Subcutaneous abdominal adipose tissue (tissue), 5 donors: ENCODE results near the gene NOC4L.
"Not testable (repeated sequence)": the region's sequence is repeated elsewhere in the genome, so short reads cannot be mapped to it uniquely, and the experiment has no call there.

Source experiments
- H3K27ac ChIP-seq: one replicate; pipeline ENCODE4 v1.7.0; 2013; ENCODE audit warnings: low read depth, mild to moderate bottlenecking, inconsistent platforms, low read length, moderate library complexity
- H3K27me3 ChIP-seq, 5 donors: one replicate each; pipeline ENCODE4 v1.7.0; 2013; ENCODE audit warnings: low read length in 5 of 5, inconsistent platforms in 1 of 5; ENCODE audit not compliant: control insufficient read depth in 5 of 5, insufficient read depth in 4 of 5
- H3K36me3 ChIP-seq, 5 donors: one replicate each; pipeline ENCODE4 v1.7.0; 2013; ENCODE audit warnings: low read length in 5 of 5; ENCODE audit not compliant: control insufficient read depth in 5 of 5, insufficient read depth in 5 of 5
- H3K4me1 ChIP-seq, 5 donors: one replicate each; pipeline ENCODE4 v1.7.0; 2013; ENCODE audit warnings: low read length in 5 of 5, mild to moderate bottlenecking in 3 of 5, moderate library complexity in 1 of 5; ENCODE audit not compliant: control insufficient read depth in 5 of 5, insufficient read depth in 5 of 5
- H3K4me3 ChIP-seq, 5 donors: one replicate each; pipeline ENCODE4 v1.7.0; 2013; ENCODE audit warnings: low read length in 5 of 5, low read depth in 1 of 5
- H3K9ac ChIP-seq, 5 donors: one replicate each; pipeline ENCODE4 v1.7.0; 2013; ENCODE audit warnings: low read length in 5 of 5, mild to moderate bottlenecking in 4 of 5, moderate library complexity in 3 of 5
- H3K9me3 ChIP-seq, 5 donors: one replicate each; pipeline ENCODE4 v1.7.0; 2013; ENCODE audit warnings: low read length in 5 of 5; ENCODE audit not compliant: control insufficient read depth in 5 of 5
- donor health status: healthy.
- donor health status: healthy.
- donor health status: healthy.
- donor health status: healthy.
- donor health status: healthy.

NOC4L gene

GRCh38 chr12:132188451-132188901, 44.2 kb downstream of the NOC4L start:
- H3K27me3 ChIP-seq, result peaks cover 0 to 3% (median 0%) of the 10 kb centered on the region in 5 donors
- H3K27ac ChIP-seq, result no peak overlapping the region
- H3K9ac ChIP-seq, result no peak overlapping the region
- peaks cover 0 to 43% (median 23%) of the 10 kb centered on the region in 5 donors for H3K9me3 ChIP-seq
- peaks cover 0 to 33% (median 19%) of the 10 kb centered on the region in 5 donors for H3K4me1 ChIP-seq
- H3K36me3 ChIP-seq, result no peaks in the 10 kb centered on the region
- H3K4me3 ChIP-seq, result peak overlapping the region in 1 of 5 donors; percentile 78

- H3K4me3 ChIP-seq, result peak overlapping the region; percentile 55 to 78 (median 71)
- H3K9me3 ChIP-seq, result peaks cover 3 to 46% (median 28%) of the 10 kb centered on the region in 5 donors
- H3K9ac ChIP-seq, result peak overlapping the region in 2 of 5 donors; percentile 56 to 71
- H3K4me1 ChIP-seq, result peaks cover 0 to 33% (median 19%) of the 10 kb centered on the region in 5 donors
- peaks cover 0 to 7% (median 2%) of the 10 kb centered on the region in 5 donors for H3K27me3 ChIP-seq
- H3K27ac ChIP-seq, result no peak overlapping the region
- H3K36me3 ChIP-seq, result no peaks in the 10 kb centered on the region
Measured at GRCh38 chr12:132188916-132189325, 44.7 kb downstream of the NOC4L start.

GRCh38 chr12:132189378-132190011, 45.2 kb downstream of the NOC4L start:
- Histone ChIP-seq H3K9ac (peak overlapping the region in 4 of 5 donors; percentile 42 to 71 (median 60)), H3K4me3 (peak overlapping the region; percentile 55 to 78 (median 71)), H3K4me1 (peaks cover 0 to 33% (median 19%) of the 10 kb centered on the region in 5 donors), H3K36me3 (no peaks in the 10 kb centered on the region), H3K9me3 (peaks cover 5 to 48% (median 33%) of the 10 kb centered on the region in 5 donors), H3K27me3 (peaks cover 0 to 11% (median 3%) of the 10 kb centered on the region in 5 donors), H3K27ac (no peak overlapping the region)

- H3K27me3 ChIP-seq, result peaks cover 0 to 14% (median 3%) of the 10 kb centered on the region in 5 donors
- H3K9ac ChIP-seq, result peak overlapping the region in 4 of 5 donors; percentile 42 to 68 (median 60)
- no peak overlapping the region for H3K27ac ChIP-seq
- H3K36me3 ChIP-seq, result no peaks in the 10 kb centered on the region
- H3K4me3 ChIP-seq, result peak overlapping the region; percentile 44 to 78 (median 71)
- H3K4me1 ChIP-seq, result peaks cover 0 to 33% (median 19%) of the 10 kb centered on the region in 5 donors
- peaks cover 5 to 48% (median 33%) of the 10 kb centered on the region in 5 donors for H3K9me3 ChIP-seq
Measured at GRCh38 chr12:132190012-132190755, 45.9 kb downstream of the NOC4L start.

GRCh38 chr12:132190834-132191500, 46.7 kb downstream of the NOC4L start:
- Histone ChIP-seq H3K4me1 (peaks cover 0 to 33% (median 19%) of the 10 kb centered on the region in 5 donors), H3K27me3 (peaks cover 0 to 18% (median 4%) of the 10 kb centered on the region in 5 donors), H3K4me3 (peak overlapping the region in 1 of 5 donors; percentile 68), H3K27ac (no peak overlapping the region), H3K9ac (no peak overlapping the region), H3K9me3 (peaks cover 5 to 42% (median 32%) of the 10 kb centered on the region in 5 donors), H3K36me3 (no peaks in the 10 kb centered on the region)

GRCh38 chr12:132191715-132192553, 47.7 kb downstream of the NOC4L start:
- Histone ChIP-seq H3K4me3 (no peak overlapping the region), H3K36me3 (no peaks in the 10 kb centered on the region), H3K9ac (no peak overlapping the region), H3K27me3 (peaks cover 3 to 26% (median 5%) of the 10 kb centered on the region in 5 donors), H3K4me1 (peaks cover 0 to 31% (median 19%) of the 10 kb centered on the region in 5 donors), H3K9me3 (peaks cover 5 to 33% (median 29%) of the 10 kb centered on the region in 5 donors), H3K27ac (no peak overlapping the region)

GRCh38 chr12:132194056-132194455, 49.8 kb downstream of the NOC4L start:
- peaks cover 5 to 21% (median 17%) of the 10 kb centered on the region in 5 donors for H3K9me3 ChIP-seq
- H3K27me3 ChIP-seq, result peaks cover 3 to 37% (median 13%) of the 10 kb centered on the region in 5 donors
- no peak overlapping the region for H3K9ac ChIP-seq
- H3K27ac ChIP-seq, result no peak overlapping the region
- H3K4me1 ChIP-seq, result peaks cover 0 to 21% (median 16%) of the 10 kb centered on the region in 5 donors
- H3K36me3 ChIP-seq, result no peaks in the 10 kb centered on the region
- H3K4me3 ChIP-seq, result no peak overlapping the region

GRCh38 chr12:132194556-132194955, 50.3 kb downstream of the NOC4L start:
- Histone ChIP-seq H3K9ac (no peak overlapping the region), H3K9me3 (peaks cover 5 to 21% (median 17%) of the 10 kb centered on the region in 5 donors), H3K27me3 (peaks cover 6 to 40% (median 18%) of the 10 kb centered on the region in 5 donors), H3K27ac (no peak overlapping the region), H3K36me3 (no peaks in the 10 kb centered on the region), H3K4me1 (peaks cover 0 to 16% (median 12%) of the 10 kb centered on the region in 5 donors), H3K4me3 (no peak overlapping the region)

- peaks cover 5 to 21% (median 17%) of the 10 kb centered on the region in 5 donors for H3K9me3 ChIP-seq
- peaks cover 8 to 43% (median 24%) of the 10 kb centered on the region in 5 donors for H3K27me3 ChIP-seq
- not testable (repeated sequence) for H3K4me1 ChIP-seq, H3K27ac ChIP-seq, H3K9ac ChIP-seq, H3K4me3 ChIP-seq, H3K36me3 ChIP-seq
Measured at GRCh38 chr12:132195242-132195641, 51.0 kb downstream of the NOC4L start.
